Measurements from ENCODE around the gene GIMAP2.

- TF ChIP-seq SUZ12 (IDR thresholded peaks at IDR 0.05; ENCODE audit: extremely low read depth, insufficient read depth, insufficient read length) = no peak
- no peak for TF ChIP-seq YY1 (IDR thresholded peaks at IDR 0.05; ENCODE audit: insufficient read depth, insufficient read length)
- TF ChIP-seq ZNF274 (IDR thresholded peaks at IDR 0.05; ENCODE audit: low read depth, low read length) = no peak
Measured at GRCh38 chr7:150665896-150666295, 19.6 kb upstream of the GIMAP2 start.

Measured in NT2/D1 (cell line).